Smooth muscle cell (in vitro differentiated cells): ENCODE data around the gene ATF7. TPM values are rescaled to one million over a fixed set of nuclear protein-coding genes. Genes with fewer than 3 reads are reported as not detected.
"Not testable (repeated sequence)": the region's sequence is repeated elsewhere in the genome, so short reads cannot be mapped to it uniquely, and the experiment has no call there.

Experiments
- DNase-seq: peaks from one replicate; lab custom pipeline; 2025; ENCODE audit not compliant: unreplicated experiment; lab: John Stamatoyannopoulos, UW
- H2AFZ ChIP-seq: fragments of 200-600 bp; sonication (generic); 2 replicates; pipeline ENCODE4 v1.6.0; 2016; ENCODE audit warnings: antibody characterized with exemption, low read depth, mild to moderate bottlenecking
- H3F3A ChIP-seq: fragments of 200-600 bp; sonication (generic); 2 replicates; pipeline ENCODE4 v1.6.0; 2017; ENCODE audit warnings: antibody characterized with exemption, low read depth
- H3K27ac ChIP-seq: fragments of 200-600 bp; sonication (generic); 2 replicates; pipeline ENCODE4 v1.5.1; 2016; ENCODE audit warnings: low read depth, mild to moderate bottlenecking
- H3K27me3 ChIP-seq: fragments of 200-600 bp; sonication (generic); 2 replicates; pipeline ENCODE4 v1.6.1; 2016; ENCODE audit warnings: low read depth, mild to moderate bottlenecking
- H3K36me3 ChIP-seq: fragments of 200-600 bp; sonication (generic); 2 replicates; pipeline ENCODE4 v1.5.1; 2016; ENCODE audit warnings: low read depth
- H3K4me1 ChIP-seq: fragments of 200-600 bp; sonication (generic); 2 replicates; pipeline ENCODE4 v1.5.1; 2016; ENCODE audit warnings: low read depth
- H3K4me2 ChIP-seq: fragments of 200-600 bp; sonication (generic); 2 replicates; pipeline ENCODE4 v1.6.0; 2016; ENCODE audit warnings: mild to moderate bottlenecking
- H3K4me3 ChIP-seq: fragments of 200-600 bp; sonication (generic); 2 replicates; pipeline ENCODE4 v1.5.1; 2016; ENCODE audit warnings: mild to moderate bottlenecking
- H3K79me2 ChIP-seq: fragments of 200-600 bp; sonication (generic); 2 replicates; pipeline ENCODE4 v1.6.0; 2016; ENCODE audit warnings: low read depth, mild to moderate bottlenecking
- H3K9ac ChIP-seq: fragments of 200-600 bp; sonication (generic); 2 replicates; pipeline ENCODE4 v1.6.0; 2016; ENCODE audit warnings: low read depth
- H3K9me3 ChIP-seq: fragments of 200-600 bp; sonication (generic); replicated peaks from 2 replicates; pipeline ENCODE4 v1.5.1; 2016; ENCODE audit warnings: low read depth
- H4K20me1 ChIP-seq: fragments of 200-600 bp; sonication (generic); 2 replicates; pipeline ENCODE4 v1.6.0; 2016; ENCODE audit warnings: low read depth
- CTCF ChIP-seq: fragments of 200-600 bp; sonication (generic); IDR thresholded peaks from 2 replicates; pipeline ENCODE4 v1.5.1; 2017; ENCODE audit warnings: borderline replicate concordance, mild to moderate bottlenecking, antibody characterized with exemption; ENCODE audit not compliant: insufficient read depth, poor library complexity, severe bottlenecking
- WGBS: methylation state at CpG from one replicate; pipeline ENCODE4 v1.1.7; 2016; ENCODE audit warnings: low lambda C conversion rate; 5-methylcytosine and 5-hydroxymethylcytosine counted together
- polyA plus RNA-seq: library from polyadenylated mRNA; unstranded; fragments of >200 nt; fragmentation: Nextera tagmentation; extraction: Ambion mirVana; gene quantifications from 2 replicates; pipeline ENCODE4 v1.2.1, GENCODE V29; 2016
- total RNA-seq: library from RNA; depleted of rRNA; stranded (reverse); fragments of >200 nt; gene quantifications from 2 replicates; pipeline ENCODE4 v1.2.3, GENCODE V29; 2014

ATF7 gene
- total and polyA plus RNA-seq, 2 experiments from 2014 or later, result 15.2 to 28.5 TPM

- no peak overlapping the region for H2AFZ ChIP-seq
- no peaks in the 10 kb centered on the region for H3F3A ChIP-seq
- H3K79me2 ChIP-seq, result no peaks in the 10 kb centered on the region
- no peaks in the 10 kb centered on the region for H3K4me1 ChIP-seq
- H4K20me1 ChIP-seq, result no peaks in the 10 kb centered on the region
- H3K4me2 ChIP-seq, result no peak overlapping the region
- no peaks in the 10 kb centered on the region for H3K27me3 ChIP-seq
- no peak for TF ChIP-seq CTCF
- no peak overlapping the region for H3K27ac ChIP-seq
- no peak overlapping the region for H3K4me3 ChIP-seq
- H3K9ac ChIP-seq, result no peak overlapping the region
- no peaks in the 10 kb centered on the region for H3K36me3 ChIP-seq
- WGBS, result 50% methylated on average over 2 of the region's 2 CpGs
- DNase-seq, result no peak
- H3K9me3 ChIP-seq, result no peaks in the 10 kb centered on the region
Observed at GRCh38 chr12:53636641-53637040, 10.5 kb upstream of the ATF7 start.

GRCh38 chr12:53635708-53636107, 9.5 kb upstream of the ATF7 start:
- not testable (repeated sequence) for H3K4me1 ChIP-seq, H3K9me3 ChIP-seq, H3K79me2 ChIP-seq, H3F3A ChIP-seq, DNase-seq, H3K36me3 ChIP-seq, H3K9ac ChIP-seq, H4K20me1 ChIP-seq, H3K27ac ChIP-seq, H2AFZ ChIP-seq, H3K4me2 ChIP-seq, H3K4me3 ChIP-seq, H3K27me3 ChIP-seq

DNA sequence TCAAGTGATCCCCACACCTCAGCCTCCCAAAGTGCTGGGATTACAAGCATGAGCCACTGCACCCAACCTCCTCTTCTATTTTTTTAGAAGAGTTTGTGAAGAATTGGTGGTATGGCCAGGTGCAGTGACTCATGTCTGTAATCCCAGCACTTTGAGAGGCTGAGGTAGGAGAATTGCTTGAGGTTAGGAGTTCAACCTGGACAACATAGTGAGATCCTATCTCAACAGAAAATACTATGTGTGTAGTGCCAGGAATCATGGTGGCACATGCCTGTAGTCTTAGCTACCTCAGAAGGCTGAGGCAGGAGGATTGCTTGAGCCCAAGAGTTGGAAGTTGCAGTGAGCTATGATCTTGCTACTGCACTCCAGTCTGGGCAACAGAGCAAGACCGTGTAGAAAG, 5.5 kb upstream of the ATF7 start:
- H4K20me1 ChIP-seq, result no peaks in the 10 kb centered on the region
- H3K27ac ChIP-seq, result no peak overlapping the region
- WGBS, result 83% methylated on average over 1 of the region's 1 CpG
- no peaks in the 10 kb centered on the region for H3K36me3 ChIP-seq
- H3K4me2 ChIP-seq, result no peak overlapping the region
- H2AFZ ChIP-seq, result no peak overlapping the region
- no peaks in the 10 kb centered on the region for H3K9me3 ChIP-seq
- no peaks in the 10 kb centered on the region for H3K27me3 ChIP-seq
- no peak overlapping the region for H3K4me3 ChIP-seq
- peaks cover 6% of the 10 kb centered on the region for H3K4me1 ChIP-seq
- H3K9ac ChIP-seq, result no peak overlapping the region
- H3K79me2 ChIP-seq, result no peaks in the 10 kb centered on the region
- TF ChIP-seq CTCF, result no peak
- DNase-seq, result no peak
- no peaks in the 10 kb centered on the region for H3F3A ChIP-seq

- Histone ChIP-seq H3K4me2 (no peak overlapping the region), H2AFZ (no peak overlapping the region), H3K4me3 (no peak overlapping the region), H3F3A (no peaks in the 10 kb centered on the region), H3K27me3 (no peaks in the 10 kb centered on the region), H3K79me2 (peaks cover 28% of the 10 kb centered on the region), H3K9ac (no peak overlapping the region), H4K20me1 (peaks cover 11% of the 10 kb centered on the region), H3K4me1 (peaks cover 31% of the 10 kb centered on the region), H3K27ac (no peak overlapping the region), H3K36me3 (no peaks in the 10 kb centered on the region), H3K9me3 (no peaks in the 10 kb centered on the region)
- DNase-seq, result no peak
- TF ChIP-seq CTCF, result no peak
- WGBS, result 94% methylated on average over 11 of the region's 11 CpGs
Observed at GRCh38 chr12:53627919-53628318, 1.7 kb upstream of the ATF7 start.
